HG02678 (cell line): Measurements from ENCODE around the gene KIZ.

Source experiments
- ATAC-seq: cut with Tn5 transposase; IDR thresholded peaks from one replicate; pipeline ENCODE4 v1.9.1; 2021; ENCODE audit warnings: mild to moderate bottlenecking, moderate library complexity; ENCODE audit not compliant: unreplicated experiment

The KIZ gene

DNA sequence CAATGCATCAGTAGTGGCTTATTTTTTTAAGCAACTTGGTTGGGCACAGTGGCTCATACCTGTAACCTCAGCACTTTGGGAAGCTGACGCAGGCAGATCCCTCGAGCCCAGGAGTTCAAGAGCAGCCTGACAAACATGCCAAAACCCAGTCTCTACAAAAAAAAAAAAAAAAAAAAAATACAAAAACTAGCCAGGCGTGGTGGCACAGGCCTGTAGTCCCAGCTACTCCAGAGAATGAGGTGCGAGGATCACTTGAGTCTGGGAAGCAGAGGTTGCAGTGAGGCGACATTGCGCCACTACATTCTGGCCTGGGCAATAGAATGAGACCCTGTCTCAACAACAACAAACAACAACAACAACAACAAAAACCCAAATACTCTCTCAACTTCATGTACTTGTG lies 132.5 kb downstream of the KIZ start:
- ATAC-seq = no peak

DNA sequence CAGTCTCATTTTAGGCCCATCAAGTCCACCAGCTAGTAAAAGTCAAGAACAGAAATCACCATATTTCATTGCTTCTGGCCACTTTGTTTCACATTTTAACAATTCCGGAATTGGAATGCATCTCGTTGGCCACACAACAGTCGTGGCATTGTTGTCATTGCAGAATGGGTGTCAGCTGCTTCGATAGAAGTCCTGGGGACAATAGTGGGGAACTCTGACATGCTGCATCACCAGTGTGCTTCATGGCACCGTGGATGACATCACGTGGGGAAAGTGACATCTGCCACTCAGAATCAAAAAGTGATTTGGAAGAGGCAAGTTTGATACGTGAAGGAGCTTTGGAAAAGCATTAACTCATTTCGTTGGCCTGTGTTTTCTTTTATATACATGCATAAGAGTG lies 133.5 kb downstream of the KIZ start:
- no peak for ATAC-seq

DNA sequence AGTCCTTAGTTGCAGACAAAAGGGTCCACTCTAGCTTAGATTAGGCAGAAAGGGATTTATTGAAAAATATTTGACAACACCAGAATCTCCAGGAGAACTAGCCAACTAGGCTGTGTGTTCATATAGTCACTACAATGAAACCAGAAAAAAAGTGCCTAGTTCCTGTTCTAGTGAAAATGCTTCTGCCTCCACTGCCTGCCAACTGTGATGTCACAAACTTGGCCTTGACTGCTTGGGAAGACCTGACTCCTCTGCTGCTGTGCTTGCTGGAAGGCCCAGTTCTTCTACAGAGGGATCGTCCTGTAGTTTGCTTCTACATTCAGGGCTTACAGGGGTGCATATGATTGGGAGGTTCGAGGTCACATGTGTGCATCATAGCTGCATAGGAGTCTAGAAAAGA lies 136.9 kb downstream of the KIZ start:
- ATAC-seq = no peak

DNA sequence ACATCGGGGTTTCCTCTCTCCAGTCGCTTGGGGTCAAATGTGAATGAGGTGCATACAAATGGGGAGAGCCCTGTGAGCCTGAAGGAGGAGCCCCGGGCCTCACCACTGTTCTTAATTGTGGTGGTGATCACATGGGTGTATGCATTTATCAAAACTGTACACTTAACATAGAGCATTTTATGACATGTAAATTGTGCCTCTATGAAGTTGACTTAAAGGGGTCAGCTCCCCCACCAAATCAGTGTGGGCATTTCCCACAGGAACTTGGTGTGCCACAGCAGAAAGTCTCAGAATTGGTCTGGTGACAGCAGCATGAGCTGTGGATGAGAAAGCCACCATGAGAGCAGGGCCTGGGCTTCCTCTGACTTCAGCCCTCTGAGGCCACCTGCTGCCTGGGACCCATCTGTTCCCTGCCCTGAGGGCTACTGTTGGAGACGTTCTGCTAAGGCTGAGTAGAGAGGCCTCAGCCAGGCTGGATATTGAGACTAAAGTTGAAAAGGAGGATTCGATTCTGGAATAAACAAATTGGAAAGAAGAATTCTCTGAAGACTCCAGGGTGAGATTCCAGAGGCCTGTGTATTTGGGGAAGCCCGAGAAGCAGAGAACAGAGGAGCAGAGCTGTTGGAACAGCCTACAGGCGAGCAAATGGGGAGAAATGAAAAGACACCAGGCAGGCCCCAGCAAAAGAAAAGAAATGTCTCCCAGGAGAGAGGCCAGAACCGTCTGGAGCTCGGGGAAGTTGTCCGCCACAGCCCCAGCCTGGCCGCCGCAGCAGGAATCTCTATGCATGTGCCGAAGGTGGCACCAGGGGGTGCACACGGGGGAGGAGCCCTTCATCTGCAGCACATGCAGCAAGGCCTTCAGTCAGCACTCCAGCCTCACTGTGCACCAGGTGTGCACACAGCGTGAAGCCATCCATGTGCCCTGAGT lies 139.6 kb downstream of the KIZ start:
- ATAC-seq = no peak

DNA sequence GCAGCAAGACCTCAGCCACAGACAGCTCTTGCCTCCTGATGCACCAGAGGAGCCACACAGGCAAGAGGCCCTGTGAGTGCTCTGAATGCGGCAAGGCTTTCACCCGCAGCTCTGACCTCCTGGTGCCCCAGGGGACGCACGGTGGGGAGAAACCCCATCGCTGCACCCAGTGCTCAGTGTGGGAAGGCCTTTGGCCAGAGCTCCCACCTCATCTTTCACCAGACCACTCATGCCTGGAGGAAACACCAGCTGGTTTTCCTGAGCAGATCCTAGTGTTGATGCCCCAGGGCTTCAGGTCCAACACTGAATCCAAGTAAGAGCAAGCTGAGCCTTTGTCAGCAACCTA lies 140.3 kb downstream of the KIZ start:
- ATAC-seq = no peak

DNA sequence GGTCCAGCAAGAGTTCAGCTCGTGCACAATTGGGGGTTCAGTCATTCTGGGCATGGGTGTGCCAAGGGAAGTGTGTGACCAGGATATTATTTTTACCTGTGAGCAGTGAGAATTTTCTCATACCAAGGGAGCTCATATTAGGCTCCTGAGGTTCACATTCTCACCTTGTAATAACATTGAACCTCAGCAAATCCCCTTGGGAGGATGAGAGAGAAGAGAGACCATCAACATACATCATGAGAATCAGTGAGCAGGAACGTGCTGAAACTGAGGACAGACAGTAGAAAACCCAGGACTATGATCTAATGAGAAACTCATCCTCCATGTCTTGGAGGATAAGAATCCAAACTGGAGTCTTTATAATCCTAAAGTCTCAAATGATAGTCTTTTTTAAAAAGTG lies 143.9 kb downstream of the KIZ start:
- no peak for ATAC-seq

DNA sequence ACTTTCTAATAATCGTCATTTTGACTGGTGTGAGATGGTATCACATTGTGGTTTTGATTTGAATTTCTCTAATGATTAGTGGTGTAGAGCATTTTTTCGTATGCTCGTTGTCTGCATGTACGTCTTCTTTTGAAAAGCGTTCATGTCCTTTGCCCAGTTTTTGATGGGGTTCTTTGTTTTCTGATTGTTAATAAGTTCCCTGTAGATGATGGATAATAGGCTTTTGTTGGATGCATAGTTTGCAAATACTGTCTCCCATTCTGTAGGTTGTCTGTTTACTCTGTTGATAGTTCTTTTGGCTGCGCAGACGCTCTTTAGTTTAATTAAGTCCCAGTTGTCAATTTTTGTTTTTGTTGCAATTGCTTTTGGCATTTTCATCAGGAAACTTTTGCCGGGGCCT lies 144.9 kb downstream of the KIZ start:
- ATAC-seq = no peak

DNA sequence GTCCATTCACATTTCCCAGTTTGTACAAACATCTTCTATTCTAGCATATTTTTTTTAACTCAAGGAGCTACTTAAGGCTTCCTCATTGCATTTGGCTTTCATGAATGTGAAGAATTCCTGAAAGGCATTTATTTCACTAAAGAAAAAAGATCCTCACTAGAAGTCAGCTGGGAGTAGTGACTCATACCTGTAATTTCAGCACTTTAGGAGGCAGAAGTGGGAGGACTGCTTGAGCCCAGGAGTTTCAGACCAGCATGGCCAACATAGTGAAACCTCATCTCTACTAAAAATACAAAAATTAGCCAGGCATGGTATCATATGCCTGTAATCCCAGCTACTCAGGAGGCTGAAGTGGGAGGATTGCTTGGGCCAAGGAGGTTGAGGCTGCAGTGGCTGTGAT lies 146.4 kb downstream of the KIZ start:
- peak; percentile 65 for ATAC-seq

DNA sequence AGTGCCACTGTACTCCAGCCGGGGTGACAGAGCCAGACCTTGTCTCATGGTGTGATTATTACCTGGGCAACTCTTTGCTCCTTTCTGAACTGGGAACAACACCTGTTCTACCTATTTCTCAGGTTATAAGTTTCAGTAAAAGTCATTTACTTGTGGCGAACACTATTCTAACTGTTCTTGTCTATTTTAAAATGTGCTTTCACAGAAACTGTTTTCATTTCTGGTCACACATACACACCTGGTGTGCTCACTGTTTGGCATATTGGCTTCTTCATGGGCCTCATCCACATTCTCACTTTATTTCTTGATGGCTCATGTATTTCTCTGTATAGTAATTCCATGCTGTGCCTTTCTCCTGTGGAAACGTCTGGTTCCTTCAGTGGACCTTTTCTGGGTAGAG lies 146.8 kb downstream of the KIZ start:
- peak; percentile 53 for ATAC-seq

DNA sequence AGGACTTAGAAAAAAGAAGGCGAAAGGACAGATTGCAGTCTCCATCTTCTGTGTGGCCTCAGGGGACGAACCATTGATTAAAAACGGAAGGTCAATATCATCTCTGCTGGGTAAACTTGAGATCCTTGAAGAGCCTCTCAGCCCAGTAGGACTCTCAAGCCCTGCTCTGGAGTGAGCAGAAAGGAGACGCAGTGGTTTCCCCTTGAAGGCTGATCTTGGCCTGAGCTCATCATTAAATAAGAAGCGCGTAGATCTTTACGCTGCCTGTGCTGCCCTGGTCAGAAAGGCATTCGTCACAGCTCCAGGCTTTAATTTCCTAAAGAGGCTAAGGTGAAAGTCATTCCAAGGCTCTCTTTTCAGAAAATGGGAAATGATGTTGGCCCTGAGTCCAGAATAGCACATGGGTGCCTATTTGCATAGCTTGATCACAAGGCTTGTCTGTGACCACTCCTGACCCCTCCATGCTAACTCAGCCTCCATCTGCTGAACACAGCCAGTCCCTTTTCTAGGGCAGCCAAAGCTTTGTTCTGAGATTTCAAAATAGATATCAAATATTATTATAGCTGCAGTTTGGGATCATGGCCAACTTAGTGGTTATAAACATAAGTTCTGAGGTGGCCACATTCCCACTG lies 148.0 kb downstream of the KIZ start:
- no peak for ATAC-seq

DNA sequence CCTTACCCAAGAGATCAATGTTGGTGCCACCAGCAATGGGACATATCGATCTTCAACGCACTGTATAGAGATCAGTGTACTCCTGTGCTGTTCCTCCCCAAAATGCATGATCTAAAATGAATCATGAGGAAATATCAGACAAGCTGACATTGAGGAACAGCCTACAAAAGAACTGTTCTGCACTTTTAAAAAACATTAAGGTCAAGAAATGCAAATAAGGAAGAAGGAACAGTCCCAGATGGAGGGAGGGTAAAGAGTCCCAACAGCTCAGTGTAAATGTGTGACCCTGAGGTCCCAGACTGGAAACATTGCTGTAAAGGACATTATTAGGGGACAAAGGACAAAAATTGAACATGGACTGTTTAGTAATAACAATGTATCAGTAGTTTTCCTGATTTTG lies 152.9 kb downstream of the KIZ start:
- ATAC-seq = no peak

DNA sequence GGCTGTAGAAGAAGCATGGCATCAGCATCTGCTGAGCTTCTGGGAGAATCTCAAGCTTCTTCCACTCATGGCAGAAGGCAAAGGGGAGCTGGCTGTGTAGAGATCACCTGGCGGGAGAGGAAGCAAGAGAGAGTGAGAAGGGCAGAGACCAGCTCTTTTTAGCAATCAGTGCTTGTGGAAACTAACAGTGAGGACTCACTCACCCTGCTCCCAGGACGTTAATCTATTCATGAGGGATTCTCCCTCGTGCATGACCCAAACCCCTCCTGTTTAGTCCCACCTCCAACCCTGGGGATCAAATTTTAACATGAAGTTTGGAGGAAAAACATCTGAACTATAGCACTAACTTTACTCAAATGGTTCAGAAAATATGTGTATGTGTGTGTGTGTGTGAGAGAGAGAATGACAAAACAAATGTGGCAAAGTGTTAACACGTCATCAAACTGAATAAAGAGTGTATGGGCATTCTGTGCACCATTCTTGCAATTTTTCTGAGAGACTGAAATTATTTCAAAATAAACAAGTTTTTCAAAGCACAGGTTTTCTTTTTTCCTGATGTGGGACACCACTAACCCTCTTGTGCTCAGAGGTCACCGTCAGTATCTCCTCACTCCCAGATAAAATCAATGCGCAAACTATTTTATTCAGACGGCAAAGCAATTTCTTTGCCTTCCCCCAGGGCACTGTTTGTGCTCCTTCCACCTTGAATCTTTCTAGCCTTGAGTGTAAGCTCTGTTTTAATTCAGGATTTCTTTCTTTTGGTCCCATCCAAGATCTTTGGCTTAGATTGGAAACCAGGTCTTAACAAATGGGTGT lies 154.0 kb downstream of the KIZ start:
- ATAC-seq = no peak

DNA sequence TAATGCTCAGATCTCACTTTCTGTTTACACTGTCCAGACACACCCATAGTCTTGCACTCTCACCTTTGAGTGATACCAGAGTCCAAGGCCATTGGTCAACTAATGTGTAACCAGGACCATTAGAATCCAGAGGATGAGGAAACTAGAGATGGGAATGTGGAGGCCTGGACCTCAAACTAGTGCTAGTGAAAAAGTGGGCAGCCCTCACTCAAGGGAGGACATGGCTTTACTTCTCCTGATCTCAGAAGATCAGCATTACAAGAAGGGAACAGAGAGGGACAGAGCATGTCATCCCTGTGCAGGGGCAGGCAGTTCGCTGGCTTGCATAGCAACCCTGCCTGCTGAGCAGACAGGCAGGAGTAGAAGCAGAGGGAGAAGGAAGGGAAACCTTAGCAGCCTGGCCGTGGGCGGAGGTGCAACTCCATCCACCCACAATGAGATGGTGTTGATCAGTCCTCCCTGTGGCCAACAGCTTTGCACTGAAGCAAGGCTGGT lies 154.7 kb downstream of the KIZ start:
- ATAC-seq = peak; percentile 51

DNA sequence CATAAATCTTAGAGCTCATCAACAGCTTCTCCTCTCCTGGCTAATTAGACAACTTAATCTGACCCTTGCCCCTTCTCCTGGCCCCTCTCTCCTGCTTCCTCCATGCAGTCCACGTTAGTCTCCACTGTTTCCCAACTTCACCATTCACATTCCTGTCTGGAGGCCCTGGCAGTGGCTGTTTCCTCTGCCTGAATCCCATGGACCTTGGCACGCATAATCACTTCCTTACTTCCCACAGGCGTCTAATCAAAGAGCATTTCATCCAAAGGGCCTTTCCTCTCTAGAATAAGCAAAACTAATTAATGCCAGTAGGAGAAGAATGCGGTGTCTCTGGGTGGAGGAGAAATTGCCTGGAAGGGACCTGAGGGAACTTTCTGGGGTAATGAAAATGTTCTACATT lies 160.9 kb downstream of the KIZ start:
- no peak for ATAC-seq

DNA sequence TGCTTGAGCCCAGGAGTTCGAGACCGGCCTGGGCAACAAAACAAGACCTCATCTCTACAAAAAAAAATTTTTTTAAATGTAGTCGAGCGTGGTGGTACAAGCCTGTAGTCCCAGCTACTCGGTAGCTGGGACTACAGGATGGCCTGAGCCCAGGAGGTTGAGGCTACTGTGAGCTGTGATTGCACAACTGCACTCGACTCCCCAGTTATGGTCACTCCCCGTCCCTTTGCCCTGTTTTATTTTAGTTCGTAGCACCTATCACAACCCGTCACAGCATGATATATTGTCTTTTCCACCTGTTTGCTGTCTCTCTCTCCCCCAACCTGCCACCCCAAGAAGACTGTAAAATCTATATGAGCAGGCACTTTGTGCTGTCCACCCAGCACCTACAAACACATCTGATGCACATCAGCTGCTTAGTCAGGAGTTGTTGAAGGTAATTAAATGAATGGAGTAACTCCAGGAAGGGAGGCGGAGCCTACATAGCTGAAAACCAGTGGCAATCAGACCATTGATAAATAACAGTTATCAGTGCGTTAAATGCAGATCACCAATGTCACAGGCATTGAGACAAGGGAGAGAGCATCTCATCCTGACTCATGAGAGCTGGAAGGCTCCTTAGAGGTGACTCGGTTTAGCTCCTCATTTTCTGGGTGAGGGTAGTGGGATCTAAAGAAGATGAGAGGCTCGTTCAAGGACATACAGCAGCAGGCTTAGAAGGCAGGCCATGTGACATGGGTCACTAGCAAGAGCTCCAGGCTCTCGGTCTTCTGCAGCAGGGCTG lies 162.9 kb downstream of the KIZ start:
- ATAC-seq = no peak

DNA sequence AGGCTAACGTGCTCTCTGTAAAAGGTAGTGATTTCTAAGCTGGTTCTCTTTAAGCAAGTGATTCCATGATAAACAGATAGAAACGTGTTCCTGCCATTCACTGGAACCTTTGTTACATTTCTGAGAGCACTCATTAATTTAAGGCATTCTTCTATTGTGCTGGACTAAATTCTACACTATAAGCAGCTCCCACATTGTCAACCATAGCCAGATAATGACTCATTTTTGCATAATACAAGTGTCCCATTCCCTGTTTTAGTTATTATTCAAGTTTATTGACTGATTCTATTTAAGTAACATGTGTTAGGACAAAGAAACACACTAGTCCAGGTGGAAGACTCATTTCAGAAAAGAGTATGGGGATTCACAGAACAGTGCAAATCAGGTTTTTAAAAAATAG lies 163.8 kb downstream of the KIZ start:
- ATAC-seq = no peak

DNA sequence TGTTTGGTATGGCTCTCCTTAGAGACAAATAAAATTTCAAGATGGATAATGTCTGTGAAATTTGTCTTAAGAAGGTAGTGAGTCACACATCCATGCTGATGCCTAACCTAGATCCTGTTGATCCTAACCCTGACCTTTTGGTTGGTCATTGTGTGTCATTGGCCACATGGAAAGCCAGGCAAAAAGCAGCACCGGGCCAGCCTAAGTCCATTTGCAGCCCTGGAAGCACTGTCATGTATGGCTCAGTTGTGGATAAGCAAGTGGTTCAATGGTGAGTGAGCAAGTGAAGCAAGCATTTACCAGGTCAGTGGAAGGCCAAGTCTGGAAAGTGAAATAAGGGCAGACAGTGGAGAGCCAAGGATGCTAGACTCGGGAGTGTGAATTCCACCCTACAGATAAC lies 165.1 kb downstream of the KIZ start:
- no peak for ATAC-seq

DNA sequence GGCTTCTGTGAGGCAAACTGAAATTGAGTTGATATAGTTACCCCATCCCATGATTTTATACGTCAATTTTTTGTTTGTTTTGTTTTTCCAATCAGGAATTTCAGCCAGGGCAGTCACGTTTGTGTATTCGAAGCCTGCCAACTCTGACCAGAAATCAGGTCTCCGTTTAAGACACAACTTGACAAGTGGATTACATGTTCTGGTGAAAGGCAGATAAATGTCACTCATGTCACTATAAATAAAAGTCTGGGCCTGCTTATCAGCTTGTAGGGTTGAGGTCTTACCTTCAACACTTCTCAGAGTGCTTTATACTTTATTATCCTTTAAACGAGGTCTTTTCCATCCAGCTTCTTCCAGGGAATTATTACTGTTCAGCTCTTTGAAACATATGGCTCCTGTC lies 168.9 kb downstream of the KIZ start:
- ATAC-seq = no peak
